SK-N-SH treated with all-trans-retinoic acid at 6 μM for 48 hours (cell line): ENCODE data around the gene RERE.

Experiments
- ARNTL ChIP-seq: fragments of 450-650 bp; formaldehyde crosslinking; IDR thresholded peaks from 2 replicates; pipeline ENCODE4 v1.5.0; 2020; ENCODE audit warnings: low read depth, mild to moderate bottlenecking, moderate library complexity, borderline replicate concordance
- CREB5 ChIP-seq: fragments of 250-450 bp; sonication (Bioruptor Pico); IDR thresholded peaks from 2 replicates; pipeline ENCODE4 v1.5.1; 2020; ENCODE audit warnings: low read depth, mild to moderate bottlenecking, moderate library complexity
- PATZ1 ChIP-seq: fragments of 250-450 bp; sonication (Bioruptor Pico); IDR thresholded peaks from 2 replicates; pipeline ENCODE4 v1.8.0; 2020; ENCODE audit warnings: mild to moderate bottlenecking, moderate library complexity, borderline replicate concordance
- POU6F1 ChIP-seq: fragments of 250-450 bp; sonication (Bioruptor Pico); IDR thresholded peaks from 2 replicates; pipeline ENCODE4 v1.8.0; 2021; ENCODE audit warnings: low read depth, mild to moderate bottlenecking, moderate library complexity, borderline replicate concordance
- TCF4 ChIP-seq: fragments of 250-450 bp; sonication (Bioruptor Pico); IDR thresholded peaks from 2 replicates; pipeline ENCODE4 v1.8.0; 2021; ENCODE audit warnings: mild to moderate bottlenecking, moderate library complexity, borderline replicate concordance
- ZC3H10 ChIP-seq: fragments of 250-450 bp; sonication (Bioruptor Pico); IDR thresholded peaks from 2 replicates; pipeline ENCODE4 v1.5.1; 2021; ENCODE audit warnings: mild to moderate bottlenecking, moderate library complexity
- ZFP3 ChIP-seq: fragments of 250-450 bp; sonication (Bioruptor Pico); IDR thresholded peaks from 2 replicates; pipeline ENCODE4 v1.5.0; 2020; ENCODE audit warnings: mild to moderate bottlenecking, moderate library complexity
- ZNF8 ChIP-seq: fragments of 450-650 bp; formaldehyde crosslinking; IDR thresholded peaks from 2 replicates; pipeline ENCODE4 v1.5.0; 2020; ENCODE audit warnings: mild to moderate bottlenecking, moderate library complexity

- TF ChIP-seq PATZ1, result no peak
- TF ChIP-seq TCF4, result no peak
- no peak for TF ChIP-seq CREB5 (CRISPR knock-in tag)
- no peak for TF ChIP-seq ZNF8
- TF ChIP-seq ZC3H10 (CRISPR knock-in tag), result no peak
- no peak for TF ChIP-seq ARNTL
- TF ChIP-seq POU6F1 (CRISPR knock-in tag), result no peak
- TF ChIP-seq ZFP3 (CRISPR knock-in tag), result no peak
These were observed 100.3 kb downstream of the RERE start for GRCh38 chr1:8717148-8717547.
